HTERT RPE-1 (cell line): ENCODE measurements around the gene NTHL1.
"Not testable (repeated sequence)": the region's sequence is repeated elsewhere in the genome, so short reads cannot be mapped to it uniquely, and the experiment has no call there.

ENCODE experiments used
- in situ Hi-C: fragments of 300-500 bp; cut with MboI; formaldehyde crosslinking; loops from 4 replicates; pipeline ENCODE4 v1.14.3; 2020; ENCODE audit warnings: low sequenced_read_pairs

Gene NTHL1

GRCh38 chr16:2011726-2012125 lies 35.9 kb downstream of the NTHL1 start:
- in situ Hi-C loops, result not testable (repeated sequence)

GRCh38 chr16:2009791-2010510 lies 37.7 kb downstream of the NTHL1 start, which contains the start of gene ZNF598:
Gene ZNF598, minus strand, starts transcription at chr16:2009821.
- in situ Hi-C loops, result no loop called here

- in situ Hi-C loops, result no loop called here
These were observed 38.4 kb downstream of the NTHL1 start for GRCh38 chr16:2009164-2009711.

GRCh38 chr16:2008631-2009163 lies 38.9 kb downstream of the NTHL1 start:
- in situ Hi-C loops, result no loop called here

- in situ Hi-C loops, result no loop called here
These were observed 39.6 kb downstream of the NTHL1 start for GRCh38 chr16:2008009-2008526.

- in situ Hi-C loops, result no loop called here
These were observed 40.4 kb downstream of the NTHL1 start for GRCh38 chr16:2007081-2007836.

GRCh38 chr16:2006317-2006716 lies 41.3 kb downstream of the NTHL1 start:
- in situ Hi-C loops, result no loop called here

GRCh38 chr16:2005646-2006045 lies 42.0 kb downstream of the NTHL1 start:
- in situ Hi-C loops, result no loop called here

- in situ Hi-C loops, result no loop called here
These were observed 42.7 kb downstream of the NTHL1 start for GRCh38 chr16:2004795-2005517.

GRCh38 chr16:2003827-2004641 lies 43.6 kb downstream of the NTHL1 start:
- in situ Hi-C loops, result no loop called here

GRCh38 chr16:2003231-2003826 lies 44.3 kb downstream of the NTHL1 start:
- in situ Hi-C loops, result no loop called here

- in situ Hi-C loops, result no loop called here
These were observed 45.0 kb downstream of the NTHL1 start for GRCh38 chr16:2002406-2003230.

GRCh38 chr16:2001456-2002355 lies 45.9 kb downstream of the NTHL1 start:
- in situ Hi-C loops, result no loop called here

- in situ Hi-C loops, result no loop called here
These were observed 46.6 kb downstream of the NTHL1 start for GRCh38 chr16:2001035-2001434.

GRCh38 chr16:1999866-2000514 lies 47.6 kb downstream of the NTHL1 start:
- in situ Hi-C loops, result no loop called here

- in situ Hi-C loops, result no loop called here
These were observed 48.5 kb downstream of the NTHL1 start for GRCh38 chr16:1998852-1999801.
